A673 (cell line): ENCODE results near the gene RASA2. TPM values are rescaled to one million over a fixed set of nuclear protein-coding genes. Genes with fewer than 3 reads are reported as not detected.

Experiments
- BruUV-seq: library from RNA; stranded (reverse); fragments of 400-500 nt; replicated peaks from 2 replicates; lab custom pipeline; 2021; lab: Mats Ljungman, UMichigan
- CTCF ChIA-PET: fragments of 300-600 bp; sonication (Branson Sonifier 250); formaldehyde crosslinking; loops from one replicate; lab custom pipeline; 2022; ENCODE audit warnings: antibody characterized with exemption; lab: Charles Lee
- POLR2A ChIA-PET: fragments of 300-600 bp; sonication (Branson Sonifier 250); formaldehyde crosslinking; loops from one replicate; lab custom pipeline; 2022; ENCODE audit warnings: antibody characterized with exemption; ENCODE audit not compliant: low non-redundant PET; lab: Charles Lee
- DNase-seq: peaks from one replicate; pipeline ENCODE4 v3.0.0-alpha.2; 2015; ENCODE audit warnings: low spot score
- H3K27ac ChIP-seq: fragments of 200-600 bp; sonication (generic); 2 replicates; pipeline ENCODE4 v1.5.1; 2016; ENCODE audit warnings: mixed run types, low read depth, mild to moderate bottlenecking, mixed read lengths, antibody characterized with exemption, low read length; ENCODE audit not compliant: poor library complexity, severe bottlenecking
- H3K27me3 ChIP-seq: fragments of 200-600 bp; sonication (generic); replicated peaks from 2 replicates; pipeline ENCODE4 v1.6.1; 2017; ENCODE audit warnings: mixed run types, low read depth, mild to moderate bottlenecking, mixed read lengths, antibody characterized with exemption, low read length; ENCODE audit not compliant: insufficient read depth, poor library complexity
- H3K36me3 ChIP-seq: fragments of 200-600 bp; sonication (generic); 2 replicates; pipeline ENCODE4 v1.6.1; 2016; ENCODE audit warnings: mixed run types, mild to moderate bottlenecking, mixed read lengths, antibody characterized with exemption, low read length; ENCODE audit not compliant: insufficient read depth, poor library complexity, severe bottlenecking
- H3K4me1 ChIP-seq: fragments of 200-600 bp; sonication (generic); 2 replicates; pipeline ENCODE4 v1.6.1; 2017; ENCODE audit warnings: mixed run types, mild to moderate bottlenecking, mixed read lengths, antibody characterized with exemption, low read length; ENCODE audit not compliant: insufficient read depth, poor library complexity, severe bottlenecking
- H3K4me3 ChIP-seq: fragments of 200-600 bp; sonication (generic); 2 replicates; pipeline ENCODE4 v1.5.1; 2016; ENCODE audit warnings: low read depth, mixed run types, mild to moderate bottlenecking, mixed read lengths, low read length; ENCODE audit not compliant: poor library complexity, severe bottlenecking
- H3K9me3 ChIP-seq: fragments of 200-600 bp; sonication (generic); 2 replicates; pipeline ENCODE4 v1.6.1; 2016; ENCODE audit warnings: mixed run types, low read depth, mild to moderate bottlenecking, mixed read lengths, antibody characterized with exemption, low read length; ENCODE audit not compliant: poor library complexity, severe bottlenecking
- CTCF ChIP-seq: fragments of 300-800, 200-600 bp; sonication (generic); conservative IDR thresholded peaks from 2 replicates; pipeline ENCODE4 v1.5.1; 2017; ENCODE audit warnings: low read depth, mild to moderate bottlenecking, antibody characterized with exemption, low read length, moderate library complexity, mixed read lengths
- EZH2 ChIP-seq: fragments of 200-600 bp; sonication (generic); IDR thresholded peaks from 2 replicates; pipeline ENCODE4 v1.6.1; 2017; ENCODE audit warnings: borderline replicate concordance, low read depth, mild to moderate bottlenecking, mixed read lengths, antibody characterized with exemption, low read length; ENCODE audit not compliant: poor library complexity, severe bottlenecking
- intact Hi-C: fragments of 100-400 bp; cut with micrococcal nuclease; formaldehyde crosslinking; loops from one replicate; pipeline ENCODE4 v1.10.0; 2022; ENCODE audit not compliant: unreplicated experiment
- total RNA-seq: library from RNA; stranded (reverse); gene quantifications from 2 replicates; pipeline ENCODE4 v1.2.3, GENCODE V29; 2021

Gene RASA2
- total RNA-seq, 1 experiment from 2014 or later: 17.1 TPM

GRCh38 chr3:141456301-141456625, 30.6 kb upstream of the RASA2 start:
- no peak overlapping the region for H3K4me3 ChIP-seq
- no peak overlapping the region for H3K27ac ChIP-seq
- ChIA-PET POLR2A (no interaction called here), CTCF (no interaction called here)
- no TSS peak for BruUV-seq
- intact Hi-C loops: no loop called here
- no peaks in the 10 kb centered on the region for H3K27me3 ChIP-seq
- no peaks in the 10 kb centered on the region for H3K4me1 ChIP-seq
- DNase-seq: no peak
- TF ChIP-seq EZH2: no peak
- TF ChIP-seq CTCF: no peak
- H3K36me3 ChIP-seq: no peaks in the 10 kb centered on the region
- no peaks in the 10 kb centered on the region for H3K9me3 ChIP-seq

GRCh38 chr3:141457624-141458236, 29.1 kb upstream of the RASA2 start:
- Histone ChIP-seq H3K36me3 (no peaks in the 10 kb centered on the region), H3K9me3 (no peaks in the 10 kb centered on the region), H3K4me3 (no peak overlapping the region), H3K4me1 (no peaks in the 10 kb centered on the region), H3K27me3 (no peaks in the 10 kb centered on the region), H3K27ac (no peak overlapping the region)
- intact Hi-C loops: no loop called here
- DNase-seq: no peak
- ChIA-PET POLR2A (no interaction called here), CTCF (interaction anchor here (1.1 kb wide), 1 partner anchor 97 kb away, joined by 3 read pairs; no protein-coding TSS in a partner anchor)
- BruUV-seq: no TSS peak
- no peak for TF ChIP-seq CTCF
- no peak for TF ChIP-seq EZH2

- no peaks in the 10 kb centered on the region for H3K9me3 ChIP-seq
- ChIA-PET POLR2A (no interaction called here), CTCF (interaction anchor here (0.6 to 1.5 kb wide), 4 partner anchors 61 to 227 kb away, joined by 3 to 5 read pairs (median 4); partner anchors contain the start of gene PXYLP1)
- DNase-seq: no peak
- intact Hi-C loops: no loop called here
- no peak for TF ChIP-seq EZH2
- TF ChIP-seq CTCF: no peak
- H3K4me3 ChIP-seq: no peak overlapping the region
- no TSS peak for BruUV-seq
- no peaks in the 10 kb centered on the region for H3K36me3 ChIP-seq
- H3K27me3 ChIP-seq: no peaks in the 10 kb centered on the region
- H3K27ac ChIP-seq: no peak overlapping the region
- H3K4me1 ChIP-seq: no peaks in the 10 kb centered on the region
Measured at GRCh38 chr3:141459008-141459407, 27.8 kb upstream of the RASA2 start.
